Neural progenitor cell (in vitro differentiated cells): ENCODE results near the gene SH3GL3.

ENCODE experiments used
- EZH2 ChIP-seq: fragments of 200-600 bp; sonication (generic); IDR thresholded peaks from 2 replicates; pipeline ENCODE4 v1.6.1; 2017; ENCODE audit warnings: antibody characterized with exemption, mild to moderate bottlenecking, moderate library complexity
- EZH2phosphoT487 ChIP-seq: fragments of 200-600 bp; sonication (generic); IDR thresholded peaks from 2 replicates; pipeline ENCODE4 v1.6.1; 2017; ENCODE audit warnings: antibody characterized with exemption
- TF ChIP-seq, protein P1 (sequence below): fragments of 200-600 bp; sonication (generic); IDR thresholded peaks from 2 replicates; pipeline ENCODE4 v1.5.1; 2017; ENCODE audit warnings: antibody characterized with exemption, mild to moderate bottlenecking

- TF ChIP-seq, protein P1, sequence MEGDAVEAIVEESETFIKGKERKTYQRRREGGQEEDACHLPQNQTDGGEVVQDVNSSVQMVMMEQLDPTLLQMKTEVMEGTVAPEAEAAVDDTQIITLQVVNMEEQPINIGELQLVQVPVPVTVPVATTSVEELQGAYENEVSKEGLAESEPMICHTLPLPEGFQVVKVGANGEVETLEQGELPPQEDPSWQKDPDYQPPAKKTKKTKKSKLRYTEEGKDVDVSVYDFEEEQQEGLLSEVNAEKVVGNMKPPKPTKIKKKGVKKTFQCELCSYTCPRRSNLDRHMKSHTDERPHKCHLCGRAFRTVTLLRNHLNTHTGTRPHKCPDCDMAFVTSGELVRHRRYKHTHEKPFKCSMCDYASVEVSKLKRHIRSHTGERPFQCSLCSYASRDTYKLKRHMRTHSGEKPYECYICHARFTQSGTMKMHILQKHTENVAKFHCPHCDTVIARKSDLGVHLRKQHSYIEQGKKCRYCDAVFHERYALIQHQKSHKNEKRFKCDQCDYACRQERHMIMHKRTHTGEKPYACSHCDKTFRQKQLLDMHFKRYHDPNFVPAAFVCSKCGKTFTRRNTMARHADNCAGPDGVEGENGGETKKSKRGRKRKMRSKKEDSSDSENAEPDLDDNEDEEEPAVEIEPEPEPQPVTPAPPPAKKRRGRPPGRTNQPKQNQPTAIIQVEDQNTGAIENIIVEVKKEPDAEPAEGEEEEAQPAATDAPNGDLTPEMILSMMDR: no peak
- TF ChIP-seq EZH2phosphoT487 (no peak), EZH2 (no peak)
These were observed 102.5 kb downstream of the SH3GL3 start for GRCh38 chr15:83549623-83550022.
